Endothelial cell of coronary artery (primary cell): ENCODE results near the gene CTAGE9. TPM values are rescaled to one million over a fixed set of nuclear protein-coding genes. Genes with fewer than 3 reads are reported as not detected.

Experiments used
- total RNA-seq: library from RNA; depleted of rRNA; stranded (reverse); fragments of >200 nt; gene quantifications from 2 replicates; pipeline ENCODE4 v1.2.3, GENCODE V29; 2014

Gene CTAGE9
- not detected in 2 replicates for total RNA-seq

GRCh38 chr6:131710917-131711316 is at the start of gene CTAGE9:
Gene CTAGE9, minus strand, starts transcription at chr6:131711017. Its CDS starts 0 bp downstream, at chr6:131711017.

Other genes starting within 250 kb of the CTAGE9 start
- not detected in 2 replicates for gene ARG1, start 137.8 kb downstream of the CTAGE9 start, total RNA-seq
- 25.6 and 32.5 TPM in 2 replicates for gene MED23, start 82.8 kb downstream of the CTAGE9 start, total RNA-seq
- gene ENPP3, start 73.7 kb downstream of the CTAGE9 start, total RNA-seq, result 0.09 and 0.19 TPM in 2 replicates
- gene OR2A4, start 9.6 kb downstream of the CTAGE9 start, total RNA-seq, result not detected in 2 replicates
- 0.47 and 2.1 TPM in 2 replicates for gene ENPP1, start 97.0 kb upstream of the CTAGE9 start, total RNA-seq
- gene CCN2, start 240.4 kb upstream of the CTAGE9 start, total RNA-seq, result 276 and 808 TPM in 2 replicates